HepG2 (cell line): Measurements from ENCODE around the gene SLC38A3. TPM values are rescaled to one million over a fixed set of nuclear protein-coding genes. Genes with fewer than 3 reads are reported as not detected.
A peak's percentile ranks its signal among the peaks of the same experiment; 100 is the strongest.

Experiments used
- CCDC6 ChIP-seq: sonication (generic); formaldehyde crosslinking; IDR thresholded peaks from 2 replicates; pipeline ENCODE4 v1.8.1; 2022; ENCODE audit warnings: mild to moderate bottlenecking, missing genetic modification reagents, moderate library complexity
- FOXO1 ChIP-seq: sonication (generic); formaldehyde crosslinking; IDR thresholded peaks from 2 replicates; pipeline ENCODE4 v1.4.0; 2020; ENCODE audit warnings: missing genetic modification reagents
- FUBP1 ChIP-seq: sonication (generic); formaldehyde crosslinking; IDR thresholded peaks from 2 replicates; pipeline ENCODE4 v1.5.1; 2020; ENCODE audit warnings: missing genetic modification reagents, mild to moderate bottlenecking, borderline replicate concordance
- MED13 ChIP-seq: sonication (generic); formaldehyde crosslinking; IDR thresholded peaks from 2 replicates; pipeline ENCODE4 v1.5.0; 2020; ENCODE audit warnings: missing genetic modification reagents
- NR2F6 ChIP-seq, 2 experiments: IDR thresholded peaks; 2 replicates each; pipeline ENCODE4 v1.6.1; 2016; ENCODE audit warnings: antibody characterized with exemption in 1 of 2, mild to moderate bottlenecking in 1 of 2
- POGK ChIP-seq: sonication (generic); formaldehyde crosslinking; conservative IDR thresholded peaks from 2 replicates; pipeline ENCODE4 v1.8.0; 2022; ENCODE audit warnings: mild to moderate bottlenecking, moderate library complexity, missing genetic modification reagents
- RELA ChIP-seq: sonication (generic); formaldehyde crosslinking; IDR thresholded peaks from 2 replicates; pipeline ENCODE4 v1.4.0; 2020; ENCODE audit warnings: missing genetic modification reagents
- RXRA ChIP-seq: sonication (generic); formaldehyde crosslinking; IDR thresholded peaks from 2 replicates; pipeline ENCODE4 v1.5.1; 2020; ENCODE audit warnings: missing genetic modification reagents
- SALL1 ChIP-seq: sonication (generic); formaldehyde crosslinking; IDR thresholded peaks from 2 replicates; pipeline ENCODE4 v1.8.0; 2022; ENCODE audit warnings: mild to moderate bottlenecking, missing genetic modification reagents
- SKIL ChIP-seq: sonication (generic); formaldehyde crosslinking; IDR thresholded peaks from 2 replicates; pipeline ENCODE4 v1.8.0; 2022; ENCODE audit warnings: missing genetic modification reagents, mild to moderate bottlenecking, moderate library complexity, borderline replicate concordance
- ZFX ChIP-seq: sonication (generic); formaldehyde crosslinking; IDR thresholded peaks from 2 replicates; pipeline ENCODE4 v1.4.0; 2020; ENCODE audit warnings: mild to moderate bottlenecking, low read depth, missing genetic modification reagents, moderate library complexity
- ZNF281 ChIP-seq: sonication (generic); formaldehyde crosslinking; IDR thresholded peaks from 2 replicates; pipeline ENCODE4 v1.4.0; 2020; ENCODE audit warnings: missing genetic modification reagents, borderline replicate concordance
- ZNF614 ChIP-seq: IDR thresholded peaks from 2 replicates; pipeline ENCODE4 v1.6.1; 2018; ENCODE audit warnings: missing biosample characterization, missing genetic modification reagents, inconsistent platforms, borderline replicate concordance
- ZNF687 ChIP-seq: sonication (generic); formaldehyde crosslinking; IDR thresholded peaks from 2 replicates; pipeline ENCODE4 v1.5.1; 2020; ENCODE audit warnings: mild to moderate bottlenecking, missing genetic modification reagents, moderate library complexity
- polyA plus RNA-seq, 8 experiments: library from polyadenylated mRNA; depleted of rRNA in 3 of 8; stranded (reverse) in 7 of 8; unstranded in 1 of 8; fragments of >200 nt; fragmentation: Illumina TruSeq in 4 of 8; extraction: Trizol in 4 of 8; gene quantifications; 2 replicates each; pipeline versions ENCODE4 v1.2.1 to v1.2.3, GENCODE V29; 2011 to 2016; ENCODE audit warnings: low read depth in 4 of 8, missing spikeins in 1 of 8, mixed read lengths in 1 of 8; ENCODE audit not compliant: insufficient read depth in 1 of 8
- total RNA-seq, 5 experiments: library from RNA; depleted of rRNA; stranded (reverse); fragments of >200 nt; fragmentation: Illumina TruSeq; extraction: Trizol; gene quantifications; 2 replicates each; pipeline ENCODE4 v1.2.3, GENCODE V29; 2016; ENCODE audit warnings: low read depth in 1 of 5

Gene SLC38A3
- total and polyA plus RNA-seq, 2 of the 13 experiments (the other 11 are each of a cell fraction or from before 2014, with no cell fraction given) = 29.8 to 164 TPM

GRCh38 chr3:50167069-50167840 is 37.8 kb upstream of the SLC38A3 start (continued):
- TF ChIP-seq ZNF281 (CRISPR knock-in tag) (0 out of 2 replicates have a peak, but pooled peaks have one; percentile 22), NR2F6 (IDR thresholded peaks at IDR 0.05) (peak; percentile 44), NR2F6 (CRISPR knock-in tag; IDR thresholded peaks at IDR 0.05) (peak; percentile 72), FUBP1 (no peak), MED13 (CRISPR knock-in tag) (no peak), ZNF614 (CRISPR knock-in tag) (0 out of 2 replicates have a peak, but pooled peaks have one; percentile 6), ZFX (CRISPR knock-in tag) (peak; percentile 57), ZNF687 (peak; percentile 70), FOXO1 (CRISPR knock-in tag) (peak; percentile 53; the same call in 1 of the 2 replicates), SKIL (CRISPR knock-in tag) (0 out of 2 replicates have a peak, but pooled peaks have one; percentile 55), RELA (CRISPR knock-in tag) (peak; percentile 97), SALL1 (0 out of 2 replicates have a peak, but pooled peaks have one; percentile 25), RXRA (CRISPR knock-in tag) (peak; percentile 44; the same call in 1 of the 2 replicates), CCDC6 (CRISPR knock-in tag) (0 out of 2 replicates have a peak, but pooled peaks have one; percentile 55), POGK (CRISPR knock-in tag) (peak; percentile 21; the same call in 1 of the 2 replicates)
